Chondrocyte (in vitro differentiated cells): ENCODE measurements around the gene KLHL4. TPM values are rescaled to one million over a fixed set of nuclear protein-coding genes. Genes with fewer than 3 reads are reported as not detected.
"Not testable (repeated sequence)": the region's sequence is repeated elsewhere in the genome, so short reads cannot be mapped to it uniquely, and the experiment has no call there.

Experiments used
- DNase-seq: peaks from one replicate; pipeline ENCODE4 v3.0.0; 2021; ENCODE audit warnings: mixed read lengths, low spot score
- H3K27ac Mint-ChIP-seq: one replicate; pipeline ENCODE4 v1.8.0; 2021; ENCODE audit warnings: mild to moderate bottlenecking, moderate library complexity, mixed read lengths; ENCODE audit not compliant: unreplicated experiment
- H3K27me3 Mint-ChIP-seq: 2 replicates; pipeline ENCODE4 v1.8.0; 2021; ENCODE audit warnings: low read depth, mixed read lengths
- H3K36me3 Mint-ChIP-seq: 2 replicates; pipeline ENCODE4 v1.8.0; 2021; ENCODE audit warnings: low read depth, mixed read lengths
- H3K4me1 Mint-ChIP-seq: 2 replicates; pipeline ENCODE4 v1.8.0; 2021; ENCODE audit warnings: low read depth, mild to moderate bottlenecking, mixed read lengths
- H3K4me3 Mint-ChIP-seq: one replicate; pipeline ENCODE4 v1.8.0; 2021; ENCODE audit warnings: mild to moderate bottlenecking, moderate library complexity, mixed read lengths; ENCODE audit not compliant: unreplicated experiment
- H3K9me3 Mint-ChIP-seq: 2 replicates; pipeline ENCODE4 v1.8.0; 2021; ENCODE audit warnings: low read depth, mixed read lengths
- CTCF ChIP-seq: fragments of 200-600 bp; sonication (generic); IDR thresholded peaks from 2 replicates; pipeline ENCODE4 v1.5.0; 2021; ENCODE audit warnings: antibody characterized with exemption, mild to moderate bottlenecking, moderate library complexity
- long read RNA-seq: library from polyadenylated mRNA; stranded (forward); transcript quantifications from one replicate; pipeline ENCODE4 v2.0.0, GENCODE V29; 2021
- total RNA-seq: library from RNA; stranded (reverse); gene quantifications from 3 replicates; pipeline ENCODE4 v1.2.1, GENCODE V29; 2021

Gene KLHL4
- 2.0 to 2.6 TPM (median 2.0 TPM) in 3 replicates for total RNA-seq
- long read RNA-seq, full-length matches to known transcripts = 1 of 2 reads
- long read RNA-seq, partial matches to known transcripts = 0 of 2 reads
- long read RNA-seq, other reads (novel, unspliced or antisense) = 1 of 2 reads

DNA sequence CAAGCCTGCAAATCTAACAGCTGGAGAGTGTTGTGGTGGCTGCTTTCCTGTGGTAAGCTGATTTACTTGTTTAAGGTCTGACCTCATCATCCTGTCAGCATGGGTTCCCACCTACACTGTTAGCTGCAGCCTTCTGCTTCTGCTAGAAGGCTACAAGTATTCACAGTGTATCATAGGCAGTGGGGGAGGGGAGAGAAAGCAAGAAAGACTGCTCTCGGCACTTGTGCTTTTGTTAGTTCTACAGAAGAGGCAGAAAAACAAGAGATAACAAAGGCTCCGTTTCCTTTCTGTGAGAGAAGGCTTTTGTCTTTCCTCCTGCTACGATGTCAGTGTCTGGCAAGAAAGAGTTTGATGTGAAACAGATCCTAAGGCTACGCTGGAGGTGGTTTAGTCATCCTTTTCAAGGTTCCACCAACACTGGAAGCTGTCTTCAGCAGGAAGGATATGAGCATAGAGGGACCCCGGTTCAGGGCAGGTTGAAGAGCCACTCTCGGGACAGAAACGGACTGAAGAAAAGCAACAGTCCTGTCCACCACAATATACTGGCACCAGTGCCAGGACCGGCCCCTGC, at the start of gene KLHL4:
Gene KLHL4 (plus strand): TSS at position 232 of the 571 bp plus-strand sequence. CDS start 92 bp downstream, at position 324.
- no peak for TF ChIP-seq CTCF
- H3K9me3 Mint-ChIP-seq = no peaks in the 10 kb centered on the region
- DNase-seq = no peak
- peaks cover 5% of the 10 kb centered on the region for H3K27me3 Mint-ChIP-seq
- peaks cover 30% of the 10 kb centered on the region for H3K4me1 Mint-ChIP-seq
- H3K36me3 Mint-ChIP-seq = no peaks in the 10 kb centered on the region
- peak within 1 kb of the TSS; percentile 57 for H3K27ac Mint-ChIP-seq
- peak within 1 kb of the TSS; percentile 60 for H3K4me3 Mint-ChIP-seq

- Mint-ChIP-seq H3K4me3 (no peak overlapping the region), H3K27ac (no peak overlapping the region), H3K9me3 (peaks cover 24% of the 10 kb centered on the region), H3K36me3 (no peaks in the 10 kb centered on the region), H3K4me1 (no peaks in the 10 kb centered on the region), H3K27me3 (peaks cover 3% of the 10 kb centered on the region)
- DNase-seq = no peak
- TF ChIP-seq CTCF = no peak
Observed at GRCh38 chrX:87468941-87469340, 48.7 kb upstream of the KLHL4 start.

- no peak for TF ChIP-seq CTCF
- Mint-ChIP-seq H3K4me1 (no peaks in the 10 kb centered on the region), H3K27ac (no peak overlapping the region), H3K4me3 (no peak overlapping the region), H3K27me3 (no peaks in the 10 kb centered on the region), H3K9me3 (peaks cover 13% of the 10 kb centered on the region), H3K36me3 (no peaks in the 10 kb centered on the region)
- no peak for DNase-seq
Observed at GRCh38 chrX:87475793-87476192, 41.8 kb upstream of the KLHL4 start.

- H3K27me3 Mint-ChIP-seq, H3K36me3 Mint-ChIP-seq, H3K4me1 Mint-ChIP-seq, H3K27ac Mint-ChIP-seq, H3K4me3 Mint-ChIP-seq, H3K9me3 Mint-ChIP-seq: not testable (repeated sequence)
- DNase-seq = peak; percentile 32
Observed at GRCh38 chrX:87478703-87479102, 38.9 kb upstream of the KLHL4 start.

DNA sequence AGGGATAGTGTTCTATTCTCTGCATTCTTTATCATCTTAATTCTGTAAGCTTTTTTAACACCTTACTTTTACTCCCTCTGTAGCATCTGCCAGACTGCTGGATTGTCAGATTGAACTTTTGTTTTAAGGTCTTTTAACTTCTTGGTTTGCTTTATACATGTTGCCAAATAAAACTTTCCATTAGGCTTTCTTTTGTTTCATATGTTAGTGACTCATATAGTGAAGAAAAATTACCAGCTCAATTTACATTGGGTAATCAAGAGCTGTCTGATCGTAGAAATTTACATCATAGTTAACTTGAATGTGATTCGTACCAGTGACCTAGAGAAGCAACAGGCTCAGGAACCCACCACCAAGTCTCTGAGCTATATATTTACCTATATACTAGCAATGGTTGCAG, 28.5 kb upstream of the KLHL4 start:
- no peak for TF ChIP-seq CTCF
- Mint-ChIP-seq H3K9me3 (no peaks in the 10 kb centered on the region), H3K27me3 (peaks cover 11% of the 10 kb centered on the region), H3K4me1 (no peaks in the 10 kb centered on the region), H3K27ac (no peak overlapping the region), H3K4me3 (no peak overlapping the region), H3K36me3 (no peaks in the 10 kb centered on the region)
- no peak for DNase-seq

- no peaks in the 10 kb centered on the region for H3K9me3 Mint-ChIP-seq
- H3K27ac Mint-ChIP-seq = no peak overlapping the region
- H3K4me1 Mint-ChIP-seq = peaks cover 30% of the 10 kb centered on the region
- no peaks in the 10 kb centered on the region for H3K36me3 Mint-ChIP-seq
- peaks cover 6% of the 10 kb centered on the region for H3K27me3 Mint-ChIP-seq
- H3K4me3 Mint-ChIP-seq = no peak overlapping the region
- TF ChIP-seq CTCF = no peak
- DNase-seq = no peak
Observed at GRCh38 chrX:87515836-87516235, 1.8 kb upstream of the KLHL4 start.
